Keratinocyte (primary cell): Measurements from ENCODE around the gene HCST. TPM values are rescaled to one million over a fixed set of nuclear protein-coding genes. Genes with fewer than 3 reads are reported as not detected.

Source experiments
- DNase-seq: peaks from one replicate; pipeline ENCODE4 v3.0.0-alpha.2; 2011; ENCODE audit warnings: low read depth, missing footprints, low spot score
- FAIRE-seq: peaks from 2 replicates; lab custom pipeline; 2011; peaks lifted over from hg19 to GRCh38; lab: Jason Lieb, UNC
- H2AFZ ChIP-seq: 2 replicates; pipeline ENCODE4 v1.6.0; 2012; ENCODE audit warnings: low read length, control low read depth, inconsistent platforms; ENCODE audit not compliant: control insufficient read depth
- H3K27ac ChIP-seq: 2 replicates; pipeline ENCODE4 v1.5.1; 2011; ENCODE audit warnings: low read length; ENCODE audit not compliant: control insufficient read depth, insufficient read depth
- H3K27me3 ChIP-seq: 3 replicates; pipeline ENCODE4 v1.6.0; 2011; ENCODE audit warnings: low read length; ENCODE audit not compliant: control insufficient read depth, insufficient read depth; ENCODE audit errors: extremely low read depth
- H3K36me3 ChIP-seq, 2 experiments: 2 replicates in 1 of 2; 3 replicates in 1 of 2; pipeline ENCODE4 v1.5.1; 2011; ENCODE audit warnings: low read length in 2 of 2, mild to moderate bottlenecking in 1 of 2; ENCODE audit not compliant: control insufficient read depth in 2 of 2, insufficient read depth in 2 of 2; ENCODE audit errors: extremely low read depth in 1 of 2
- H3K4me1 ChIP-seq: 3 replicates; pipeline ENCODE4 v1.5.1; 2011; ENCODE audit warnings: low read length; ENCODE audit not compliant: control insufficient read depth, insufficient read depth; ENCODE audit errors: extremely low read depth
- H3K4me2 ChIP-seq: 3 replicates; pipeline ENCODE4 v1.6.0; 2011; ENCODE audit warnings: low read depth, low read length; ENCODE audit not compliant: control insufficient read depth, insufficient read depth; ENCODE audit errors: extremely low read depth
- H3K4me3 ChIP-seq, 3 experiments: fragments of 200-600 bp in 1 of 3; sonication (generic) in 1 of 3; 2 replicates in 2 of 3; 3 replicates in 1 of 3; pipeline ENCODE4 v1.5.1; 2011 to 2016; ENCODE audit warnings: low read length in 3 of 3, mild to moderate bottlenecking in 3 of 3, control low read depth in 2 of 3, inconsistent platforms in 1 of 3, low read depth in 1 of 3, mixed read lengths in 1 of 3, mixed run types in 1 of 3, moderate library complexity in 1 of 3; ENCODE audit not compliant: control insufficient read depth in 2 of 3, insufficient read depth in 2 of 3; ENCODE audit errors: extremely low read depth in 1 of 3
- H3K79me2 ChIP-seq: 2 replicates; pipeline ENCODE4 v1.6.0; 2012; ENCODE audit warnings: low read length; ENCODE audit not compliant: control insufficient read depth, insufficient read depth
- H3K9ac ChIP-seq: 3 replicates; pipeline ENCODE4 v1.6.0; 2011; ENCODE audit warnings: low read length; ENCODE audit not compliant: control insufficient read depth, insufficient read depth; ENCODE audit errors: extremely low read depth
- H3K9me1 ChIP-seq: 3 replicates; pipeline ENCODE4 v1.6.0; 2011; ENCODE audit warnings: low read length; ENCODE audit not compliant: control insufficient read depth, insufficient read depth; ENCODE audit errors: extremely low read depth
- H3K9me3 ChIP-seq: 2 replicates; pipeline ENCODE4 v1.5.1; 2012; ENCODE audit warnings: low read depth, low read length; ENCODE audit not compliant: control insufficient read depth
- H4K20me1 ChIP-seq: 3 replicates; pipeline ENCODE4 v1.6.0; 2011; ENCODE audit warnings: low read length; ENCODE audit not compliant: control insufficient read depth, insufficient read depth; ENCODE audit errors: extremely low read depth
- EZH2 ChIP-seq: IDR thresholded peaks from one replicate; pipeline ENCODE4 v1.6.1; 2012; ENCODE audit warnings: inconsistent platforms, mild to moderate bottlenecking, low read length, moderate library complexity
- dilution Hi-C: fragments of 300-500 bp; cut with MboI; formaldehyde crosslinking; loops from one replicate; pipeline ENCODE4 v1.7.0; 2020; ENCODE audit warnings: low sequenced_read_pairs; ENCODE audit not compliant: extremely low pct_ligation_motif_present
- polyA plus RNA-seq, 5 experiments: library from polyadenylated mRNA; depleted of rRNA in 3 of 5; stranded (reverse) in 3 of 5; stranded (forward) in 1 of 5; unstranded in 1 of 5; fragments of >200 nt; gene quantifications; 1 replicate in 1 of 5; 2 replicates in 3 of 5; 3 replicates in 1 of 5; pipeline versions ENCODE4 v1.2.1 to v1.2.3, GENCODE V29; 2011 to 2012; ENCODE audit warnings: missing spikeins in 2 of 5, low read depth in 1 of 5, low replicate concordance in 1 of 5
- TF ChIP-seq, protein P1 (sequence below), 3 experiments: IDR thresholded peaks in 1 of 3; conservative IDR thresholded peaks in 1 of 3; optimal IDR thresholded peaks in 1 of 3; 2 replicates in 2 of 3; 3 replicates in 1 of 3; pipeline versions ENCODE3 to v1.5.1; 2011; ENCODE audit warnings: low read length in 3 of 3, mild to moderate bottlenecking in 3 of 3, moderate library complexity in 2 of 3, control low read depth in 1 of 3, inconsistent platforms in 1 of 3; ENCODE audit not compliant: insufficient read depth in 2 of 3; ENCODE audit errors: extremely low read depth in 1 of 3

Gene HCST
- polyA plus RNA-seq, 1 donor (not counting 4 experiments of a cell fraction or from before 2014, with no cell fraction given): 0.25 TPM

DNA sequence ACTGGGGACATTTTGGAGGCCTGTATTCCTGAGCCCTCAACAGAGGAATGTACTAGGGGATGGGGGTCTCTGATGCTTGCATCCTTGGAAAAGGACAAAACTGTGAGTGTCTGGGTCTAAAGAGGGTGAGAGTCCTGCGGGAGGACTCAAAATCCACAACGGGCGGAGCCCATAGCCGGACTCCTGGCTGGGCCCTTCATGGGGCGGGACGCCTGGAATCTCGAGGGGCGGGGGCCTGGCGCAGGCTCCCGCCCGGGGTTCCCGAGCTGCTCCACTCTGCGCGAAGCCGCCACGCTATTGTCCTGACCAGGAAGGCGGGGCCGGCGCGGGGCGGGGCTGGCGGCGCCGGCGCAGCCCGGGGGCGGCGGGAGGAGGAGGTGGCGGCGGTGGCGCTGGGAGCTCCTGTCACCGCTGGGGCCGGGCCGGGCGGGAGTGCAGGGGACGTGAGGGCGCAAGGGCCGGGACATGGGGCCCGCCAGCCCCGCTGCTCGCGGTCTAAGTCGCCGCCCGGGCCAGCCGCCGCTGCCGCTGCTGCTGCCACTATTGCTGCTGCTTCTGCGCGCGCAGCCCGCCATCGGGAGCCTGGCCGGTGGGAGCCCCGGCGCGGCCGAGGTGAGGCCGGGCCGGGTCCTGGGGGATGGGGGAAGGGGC lies 34.0 kb upstream of the HCST start, which contains the start of gene APLP1:
TSS of gene APLP1 (plus strand) at position 403 of the 651 bp plus-strand sequence. CDS start at position 466, 63 bp downstream.
- Histone ChIP-seq H3K27me3 (peaks cover 24% of the 10 kb centered on the region), H4K20me1 (peaks cover 3% of the 10 kb centered on the region), H3K79me2 (no peaks in the 10 kb centered on the region), H3K4me2 (peak within 1 kb of the TSS; percentile 58), H3K9me3 (no peaks in the 10 kb centered on the region), H3K4me3 (peak within 1 kb of the TSS in 2 of 3 experiments; percentile 16 to 42), H3K36me3 (no peaks in the 10 kb centered on the region), H2AFZ (no peak within 1 kb of the TSS), H3K9me1 (no peaks in the 10 kb centered on the region), H3K9ac (no peak within 1 kb of the TSS), H3K27ac (no peak within 1 kb of the TSS), H3K4me1 (peaks cover 3% of the 10 kb centered on the region)
- DNase-seq (no peak), FAIRE-seq (no peak)
- TF ChIP-seq, protein P1, sequence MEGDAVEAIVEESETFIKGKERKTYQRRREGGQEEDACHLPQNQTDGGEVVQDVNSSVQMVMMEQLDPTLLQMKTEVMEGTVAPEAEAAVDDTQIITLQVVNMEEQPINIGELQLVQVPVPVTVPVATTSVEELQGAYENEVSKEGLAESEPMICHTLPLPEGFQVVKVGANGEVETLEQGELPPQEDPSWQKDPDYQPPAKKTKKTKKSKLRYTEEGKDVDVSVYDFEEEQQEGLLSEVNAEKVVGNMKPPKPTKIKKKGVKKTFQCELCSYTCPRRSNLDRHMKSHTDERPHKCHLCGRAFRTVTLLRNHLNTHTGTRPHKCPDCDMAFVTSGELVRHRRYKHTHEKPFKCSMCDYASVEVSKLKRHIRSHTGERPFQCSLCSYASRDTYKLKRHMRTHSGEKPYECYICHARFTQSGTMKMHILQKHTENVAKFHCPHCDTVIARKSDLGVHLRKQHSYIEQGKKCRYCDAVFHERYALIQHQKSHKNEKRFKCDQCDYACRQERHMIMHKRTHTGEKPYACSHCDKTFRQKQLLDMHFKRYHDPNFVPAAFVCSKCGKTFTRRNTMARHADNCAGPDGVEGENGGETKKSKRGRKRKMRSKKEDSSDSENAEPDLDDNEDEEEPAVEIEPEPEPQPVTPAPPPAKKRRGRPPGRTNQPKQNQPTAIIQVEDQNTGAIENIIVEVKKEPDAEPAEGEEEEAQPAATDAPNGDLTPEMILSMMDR (optimal IDR thresholded peaks at IDR 0.05 in 1 of 3, IDR thresholded peaks at IDR 0.05 in 1 of 3, conservative IDR thresholded peaks at IDR 0.05 in 1 of 3; ENCODE audit: extremely low read depth in 1 of 3, insufficient read depth in 2 of 3, low read length in 3 of 3): no peak
- TF ChIP-seq EZH2: no peak
- dilution Hi-C loops: no loop called here

DNA sequence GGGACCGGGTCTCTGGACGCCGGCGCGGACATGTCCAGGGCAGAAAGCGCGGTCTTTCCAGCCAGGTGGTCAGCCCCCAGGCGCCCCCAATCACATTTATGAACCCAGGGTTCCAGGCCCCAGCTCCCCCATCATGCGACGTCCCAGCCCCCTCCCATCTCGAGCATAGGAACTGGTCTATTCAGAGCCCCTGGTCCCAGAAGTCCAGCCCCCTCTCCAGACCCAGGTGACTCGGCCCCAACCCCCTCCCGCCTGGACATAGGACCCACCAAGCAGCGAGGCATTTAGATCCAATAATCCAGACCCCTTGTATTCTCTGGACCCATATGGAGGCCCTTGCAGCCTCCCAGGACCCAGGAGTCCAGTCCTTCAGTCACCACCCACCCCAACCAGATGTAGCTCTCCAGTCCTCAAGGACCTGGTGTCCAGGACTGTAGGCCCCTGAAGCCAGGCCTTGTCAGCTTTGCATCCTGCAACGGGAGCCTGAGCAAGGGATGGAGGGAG lies 33.5 kb upstream of the HCST start:
- Histone ChIP-seq H4K20me1 (peaks cover 3% of the 10 kb centered on the region), H3K27me3 (peaks cover 24% of the 10 kb centered on the region), H3K4me2 (peak overlapping the region; percentile 58), H3K9me3 (no peaks in the 10 kb centered on the region), H3K27ac (no peak overlapping the region), H3K79me2 (no peaks in the 10 kb centered on the region), H3K4me3 (peak overlapping the region in 2 of 3 experiments; percentile 16 to 42), H2AFZ (no peak overlapping the region), H3K9me1 (no peaks in the 10 kb centered on the region), H3K9ac (no peak overlapping the region), H3K36me3 (no peaks in the 10 kb centered on the region), H3K4me1 (peaks cover 3% of the 10 kb centered on the region)
- FAIRE-seq (no peak), DNase-seq (no peak)
- no peak for TF ChIP-seq EZH2
- TF ChIP-seq, protein P1 (optimal IDR thresholded peaks at IDR 0.05 in 1 of 3, IDR thresholded peaks at IDR 0.05 in 1 of 3, conservative IDR thresholded peaks at IDR 0.05 in 1 of 3; ENCODE audit: extremely low read depth in 1 of 3, insufficient read depth in 2 of 3, low read length in 3 of 3): no peak
- dilution Hi-C loops: no loop called here
